ENCODE data around the gene PLEKHG4. TPM values are rescaled to one million over a fixed set of nuclear protein-coding genes. Genes with fewer than 3 reads are reported as not detected.

PLEKHG4 gene
- total RNA-seq, 4 donors from 2014 or later = 2.4 to 13.2 (median 10.2) TPM

DNA sequence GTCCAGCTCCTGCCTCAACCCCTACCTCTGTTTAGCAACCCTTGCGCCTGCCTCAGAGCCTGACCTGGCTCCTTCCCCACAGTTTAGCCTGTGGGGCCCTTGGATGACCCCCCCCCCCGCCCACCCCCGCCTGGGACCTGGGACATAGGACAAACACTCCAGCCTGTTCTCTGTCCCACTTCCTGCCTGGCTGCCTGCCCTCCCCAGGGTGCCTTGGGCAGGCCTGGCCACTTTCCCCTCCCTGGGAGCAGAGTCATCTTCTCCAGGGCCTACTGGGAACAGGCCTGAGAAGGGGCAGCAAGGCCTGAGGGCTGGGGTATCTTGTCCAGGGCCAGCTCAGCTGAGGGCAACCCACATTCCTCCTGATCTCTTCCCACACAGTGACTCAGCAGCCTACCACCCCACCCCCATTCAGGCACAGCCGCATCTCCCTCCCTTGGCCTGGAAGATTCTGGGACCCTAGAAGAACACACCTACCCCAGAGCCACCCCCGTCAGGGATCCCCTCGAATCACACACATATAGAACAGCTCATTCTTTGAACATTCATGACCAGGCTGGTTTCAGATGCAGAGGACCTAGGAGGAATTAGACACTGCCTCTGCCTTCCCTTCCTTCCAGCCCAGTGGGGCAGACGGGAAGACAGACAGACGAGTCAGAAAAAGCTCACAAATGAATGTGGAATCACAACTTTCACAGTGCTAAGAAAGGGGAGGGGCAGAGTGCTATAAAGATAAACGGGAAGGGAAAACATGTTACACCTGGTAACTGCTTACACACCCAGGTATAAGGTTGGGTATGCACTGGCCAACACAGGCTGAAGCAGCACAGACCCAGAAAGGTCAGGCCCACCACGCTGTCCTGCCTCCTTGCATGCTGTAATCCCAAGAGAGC lies 38.1 kb upstream of the PLEKHG4 start:
- no peak for TF ChIP-seq CTCF (IDR thresholded peaks at IDR 0.05; ENCODE audit: low read depth)

- no peak for TF ChIP-seq CTCF (IDR thresholded peaks at IDR 0.05; ENCODE audit: low read depth)
Observed at GRCh38 chr16:67242138-67242730, 37.1 kb upstream of the PLEKHG4 start.

DNA sequence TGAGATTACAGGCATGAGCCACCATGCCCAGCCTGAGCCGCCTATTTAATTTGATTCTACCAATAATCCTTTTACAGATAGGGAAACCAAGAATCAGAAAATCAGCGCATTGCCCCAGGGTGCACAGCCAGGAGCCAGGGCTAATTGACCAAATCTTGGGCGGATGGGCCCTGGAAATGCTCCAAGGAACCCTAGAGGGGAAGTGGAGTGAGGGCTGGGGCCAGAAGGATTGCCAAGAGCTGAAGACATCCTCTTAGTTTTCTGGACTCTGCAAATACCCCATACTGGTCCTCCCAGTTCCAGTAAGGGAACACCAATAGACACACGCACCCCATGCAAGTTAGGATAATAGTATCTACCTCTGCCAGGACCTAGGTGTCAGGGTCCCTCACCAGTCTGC lies 35.9 kb upstream of the PLEKHG4 start:
- no peak for TF ChIP-seq CTCF (IDR thresholded peaks at IDR 0.05; ENCODE audit: low read depth)

DNA sequence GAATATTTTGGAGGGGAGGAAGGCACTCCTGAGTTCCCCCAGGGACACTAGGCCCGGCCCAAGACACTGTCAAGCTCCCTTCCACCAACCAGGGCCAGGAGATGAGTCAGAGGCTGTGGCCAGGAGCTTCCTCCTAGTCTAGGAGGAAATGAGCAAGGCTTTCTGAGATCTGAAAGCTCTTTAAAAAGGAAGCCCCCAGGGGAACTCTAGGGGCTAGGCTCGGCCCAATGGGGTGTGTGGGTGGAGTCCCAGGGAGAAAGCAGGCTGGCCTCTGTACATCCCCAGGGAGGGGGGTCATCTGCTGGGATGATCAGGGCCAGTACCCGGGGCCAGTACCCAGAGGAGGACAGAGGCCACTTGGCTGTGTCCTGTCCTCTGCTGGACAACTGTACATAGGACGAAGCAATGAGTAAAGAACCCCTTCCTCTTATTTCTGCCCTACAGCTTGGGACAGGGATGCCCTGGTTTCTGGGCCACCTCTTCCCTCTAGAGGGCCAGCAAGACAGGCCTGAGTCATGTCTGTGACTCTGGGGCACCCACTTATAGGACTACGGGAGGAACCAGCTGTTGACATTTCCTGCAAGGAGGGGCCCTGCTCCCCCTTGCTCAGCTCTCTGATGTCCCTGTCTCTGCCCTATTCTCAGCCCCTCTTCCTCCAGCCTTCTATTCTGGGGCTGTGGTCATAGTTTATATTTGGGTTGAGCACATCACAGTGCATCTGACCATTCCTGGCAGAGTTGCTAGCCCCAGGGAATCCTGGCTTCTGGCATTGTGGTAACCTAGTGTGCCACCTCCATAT lies 34.7 kb upstream of the PLEKHG4 start:
- no peak for TF ChIP-seq CTCF (IDR thresholded peaks at IDR 0.05; ENCODE audit: low read depth)

GRCh38 chr16:67245186-67245585 lies 34.1 kb upstream of the PLEKHG4 start:
- TF ChIP-seq CTCF (IDR thresholded peaks at IDR 0.05; ENCODE audit: low read depth) = no peak

GRCh38 chr16:67245674-67246080 lies 33.7 kb upstream of the PLEKHG4 start:
- no peak for TF ChIP-seq CTCF (IDR thresholded peaks at IDR 0.05; ENCODE audit: low read depth)

Data from subcutaneous adipose tissue (tissue), 4 donors.